Testis (tissue), 2 donors: ENCODE measurements around the gene ARF3.

ENCODE experiments used
- POLR2A ChIP-seq: fragments of 450-650 bp; IDR thresholded peaks from one replicate; pipeline ENCODE4 v1.6.1; 2017; ENCODE audit warnings: antibody characterized with exemption, mild to moderate bottlenecking, moderate library complexity
- TF ChIP-seq, protein P1 (sequence below), 3 experiments: fragments of 450-650 bp in 2 of 3; fragments of 200-600 bp in 1 of 3; sonication (generic) in 1 of 3; IDR thresholded peaks; one replicate each; pipeline ENCODE4 v1.5.1; 2016 to 2019; ENCODE audit warnings: antibody characterized with exemption in 3 of 3, mild to moderate bottlenecking in 2 of 3, moderate library complexity in 1 of 3

DNA sequence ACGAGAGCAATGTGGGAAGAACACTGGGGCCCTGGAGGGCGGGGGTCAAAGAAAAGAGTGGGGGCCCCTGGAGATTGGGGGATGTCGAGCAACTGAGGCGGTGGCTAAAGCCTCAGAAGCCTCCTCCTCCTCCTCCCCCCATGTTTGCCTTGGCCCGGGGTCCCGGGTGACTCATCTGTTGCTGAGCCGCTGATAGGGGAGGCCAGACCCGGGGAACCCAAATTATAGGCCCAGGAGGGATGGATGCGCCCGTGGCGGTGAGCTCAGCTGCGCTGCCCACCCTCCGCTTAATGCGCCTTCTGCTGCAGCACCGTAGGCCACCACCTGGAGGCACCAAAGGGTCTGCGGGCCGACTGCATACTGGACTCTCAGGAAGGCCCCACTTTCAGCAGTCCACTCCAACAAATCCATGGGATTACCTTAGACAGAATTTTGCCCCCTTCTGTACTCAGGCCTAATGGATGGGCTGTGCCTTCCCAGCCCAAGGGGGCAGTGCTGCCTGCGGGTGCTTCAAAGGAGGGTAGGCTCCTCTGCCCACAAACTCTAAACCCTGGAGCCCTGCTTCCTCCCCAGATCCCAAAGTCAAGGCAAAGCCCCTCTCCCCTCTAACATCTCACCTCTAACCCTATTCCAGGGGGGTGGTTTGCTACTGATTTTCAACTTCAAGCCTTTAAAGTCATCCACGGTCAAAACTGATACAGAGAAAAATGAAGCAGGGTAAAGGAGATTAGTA lies 16.8 kb upstream of the ARF3 start:
- TF ChIP-seq, protein P1, sequence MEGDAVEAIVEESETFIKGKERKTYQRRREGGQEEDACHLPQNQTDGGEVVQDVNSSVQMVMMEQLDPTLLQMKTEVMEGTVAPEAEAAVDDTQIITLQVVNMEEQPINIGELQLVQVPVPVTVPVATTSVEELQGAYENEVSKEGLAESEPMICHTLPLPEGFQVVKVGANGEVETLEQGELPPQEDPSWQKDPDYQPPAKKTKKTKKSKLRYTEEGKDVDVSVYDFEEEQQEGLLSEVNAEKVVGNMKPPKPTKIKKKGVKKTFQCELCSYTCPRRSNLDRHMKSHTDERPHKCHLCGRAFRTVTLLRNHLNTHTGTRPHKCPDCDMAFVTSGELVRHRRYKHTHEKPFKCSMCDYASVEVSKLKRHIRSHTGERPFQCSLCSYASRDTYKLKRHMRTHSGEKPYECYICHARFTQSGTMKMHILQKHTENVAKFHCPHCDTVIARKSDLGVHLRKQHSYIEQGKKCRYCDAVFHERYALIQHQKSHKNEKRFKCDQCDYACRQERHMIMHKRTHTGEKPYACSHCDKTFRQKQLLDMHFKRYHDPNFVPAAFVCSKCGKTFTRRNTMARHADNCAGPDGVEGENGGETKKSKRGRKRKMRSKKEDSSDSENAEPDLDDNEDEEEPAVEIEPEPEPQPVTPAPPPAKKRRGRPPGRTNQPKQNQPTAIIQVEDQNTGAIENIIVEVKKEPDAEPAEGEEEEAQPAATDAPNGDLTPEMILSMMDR (IDR thresholded peaks at IDR 0.05): peak in 2 of 3 experiments; percentile 40 to 56
- TF ChIP-seq POLR2A: no peak
